Measurements from ENCODE around the gene DAGLB.
"Not testable (repeated sequence)": the region's sequence is repeated elsewhere in the genome, so short reads cannot be mapped to it uniquely, and the experiment has no call there.

Gene DAGLB

GRCh38 chr7:6380310-6381095 lies 67.3 kb downstream of the DAGLB start:
- DNase-seq = no peak
- intact Hi-C loops (cut with DNase I) = no loop called here

GRCh38 chr7:6379886-6380285 lies 67.9 kb downstream of the DAGLB start:
- no peak for DNase-seq
- intact Hi-C loops (cut with DNase I) = no loop called here

GRCh38 chr7:6378556-6378955 lies 69.2 kb downstream of the DAGLB start:
- intact Hi-C loops (cut with DNase I); DNase-seq: not testable (repeated sequence)

GRCh38 chr7:6376820-6377219 lies 70.9 kb downstream of the DAGLB start:
- intact Hi-C loops (cut with DNase I) = no loop called here
- DNase-seq = no peak

- DNase-seq = peak in 1 of 10 donors; percentile 55
- intact Hi-C loops (cut with DNase I) = no loop called here
Measured at GRCh38 chr7:6375348-6376101, 72.2 kb downstream of the DAGLB start.

GRCh38 chr7:6367701-6368211 lies 80.0 kb downstream of the DAGLB start:
- peak in 1 of 10 donors; percentile 7 for DNase-seq
- intact Hi-C loops (cut with DNase I) = no loop called here

GRCh38 chr7:6365451-6365850 lies 82.3 kb downstream of the DAGLB start:
- DNase-seq = no peak
- intact Hi-C loops (cut with DNase I) = no loop called here

- no peak for DNase-seq
- intact Hi-C loops (cut with DNase I) = no loop called here
Measured at GRCh38 chr7:6360841-6361240, 86.9 kb downstream of the DAGLB start.

- intact Hi-C loops (cut with DNase I) = no loop called here
- no peak for DNase-seq
Measured at GRCh38 chr7:6359734-6360133, 88.0 kb downstream of the DAGLB start.
